OCI-LY3 (cell line): ENCODE measurements around the gene TTC14.

Source experiments
- H2AFZ ChIP-seq: fragments of 200-600, 300-600 bp; shearing (Covaris generic); 2 replicates; pipeline ENCODE4 v1.6.0; 2014; ENCODE audit warnings: antibody characterized with exemption, low read depth, low read length
- H3K27ac ChIP-seq: fragments of 200-600, 300-600 bp; sonication (generic); 2 replicates; pipeline ENCODE4 v1.5.1; 2014; ENCODE audit warnings: mild to moderate bottlenecking, low read length, moderate library complexity, mixed read lengths
- H3K27me3 ChIP-seq: fragments of 200-600, 300-600 bp; sonication (generic); 2 replicates; pipeline ENCODE4 v1.6.1; 2014; ENCODE audit warnings: low read depth, low read length, mixed read lengths
- H3K36me3 ChIP-seq: fragments of 200-600, 300-600 bp; sonication (generic); replicated peaks from 2 replicates; pipeline ENCODE3; 2014; ENCODE audit warnings: low read depth, low read length, mixed read lengths
- H3K4me1 ChIP-seq: fragments of 300-600, 200-600 bp; sonication (generic); 2 replicates; pipeline ENCODE4 v1.6.1; 2014; ENCODE audit warnings: low read length, mixed read lengths
- H3K4me2 ChIP-seq: fragments of 200-600, 300-600 bp; sonication (generic); 2 replicates; pipeline ENCODE4 v1.6.1; 2014; ENCODE audit warnings: low read length, mixed read lengths
- H3K4me3 ChIP-seq: fragments of 300-600, 200-600 bp; sonication (generic); 2 replicates; pipeline ENCODE4 v1.5.1; 2014; ENCODE audit warnings: antibody characterized with exemption, mild to moderate bottlenecking, low read length, moderate library complexity
- H3K79me2 ChIP-seq: fragments of 300-600, 200-600 bp; shearing (Covaris generic); 2 replicates; pipeline ENCODE4 v1.6.1; 2014; ENCODE audit warnings: mild to moderate bottlenecking, low read length, mixed read lengths
- H3K9ac ChIP-seq: fragments of 300-600, 200-600 bp; shearing (Covaris generic); 2 replicates; pipeline ENCODE4 v1.6.0; 2014; ENCODE audit warnings: mild to moderate bottlenecking, low read length, moderate library complexity
- H3K9me3 ChIP-seq: fragments of 200-600, 300-600 bp; shearing (Covaris generic); 2 replicates; pipeline ENCODE4 v1.6.1; 2014; ENCODE audit warnings: low read length, mixed read lengths; ENCODE audit not compliant: insufficient read depth
- H4K20me1 ChIP-seq: fragments of 200-600, 300-600 bp; sonication (generic); 2 replicates; pipeline ENCODE4 v1.6.1; 2016; ENCODE audit warnings: low read length, mixed read lengths; ENCODE audit not compliant: insufficient read depth
- EZH2phosphoT487 ChIP-seq: fragments of 200-600 bp; shearing (Covaris generic); IDR thresholded peaks from 2 replicates; pipeline ENCODE4 v1.6.1; 2018; ENCODE audit warnings: antibody characterized with exemption, mixed run types, low read depth
- TF ChIP-seq, protein P1 (sequence below): fragments of 200-600, 300-600 bp; sonication (generic); IDR thresholded peaks from 2 replicates; pipeline ENCODE4 v1.5.1; 2014; ENCODE audit warnings: antibody characterized with exemption, low read length, low read depth

Gene TTC14

DNA sequence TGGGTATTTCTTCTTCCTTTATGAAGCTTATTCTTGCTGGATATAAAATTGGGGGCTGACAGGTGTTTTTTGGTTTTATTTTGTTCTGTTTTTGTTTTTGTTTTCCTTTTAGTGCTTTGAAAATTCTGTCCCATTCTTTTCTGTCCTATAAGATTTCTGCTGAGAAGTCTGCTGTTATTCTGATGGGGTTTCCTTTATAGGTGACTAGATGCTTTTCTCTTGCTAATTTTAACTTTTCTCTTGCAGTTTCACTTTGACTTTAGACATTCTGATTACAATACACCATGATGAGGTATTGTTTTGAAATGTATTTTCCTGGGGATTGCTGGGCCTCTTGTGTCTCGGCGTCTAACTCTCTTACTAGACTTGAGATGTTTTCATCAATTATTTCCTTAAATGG is 22.8 kb downstream of the TTC14 start:
- peaks cover 50% of the 10 kb centered on the region for H3K4me1 ChIP-seq

DNA sequence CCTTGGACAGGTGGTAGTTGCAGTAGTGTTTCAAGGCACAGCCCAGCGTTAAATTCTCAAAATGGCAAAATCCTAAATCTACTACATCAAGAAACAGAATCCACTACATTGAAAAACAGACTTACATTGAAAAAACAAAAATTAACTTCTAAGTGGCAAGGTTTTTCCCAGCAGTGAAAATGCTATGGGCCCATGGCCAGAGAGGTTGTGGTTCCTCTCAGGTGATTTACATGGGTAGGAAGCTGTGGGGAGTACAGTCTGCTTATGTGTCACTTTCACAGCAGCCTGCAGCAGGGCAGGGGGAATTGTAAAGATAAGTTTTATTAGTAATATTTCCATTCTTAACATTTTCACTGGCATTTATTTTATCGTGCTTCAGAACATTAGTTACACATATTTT is 24.9 kb downstream of the TTC14 start:
- Histone ChIP-seq H3K79me2 (peaks cover 8% of the 10 kb centered on the region), H3K27ac (peak overlapping the region; percentile 98)

More for the DNA sequence above, 22.8 kb downstream of the TTC14 start:
- Histone ChIP-seq H3K27me3 (no peaks in the 10 kb centered on the region), H3K27ac (peak overlapping the region; percentile 35), H3K4me3 (no peak overlapping the region), H3K9ac (no peak overlapping the region), H4K20me1 (no peaks in the 10 kb centered on the region), H2AFZ (no peak overlapping the region), H3K9me3 (peaks cover 5% of the 10 kb centered on the region; the same call in 1 of the 2 replicates), H3K36me3 (peaks cover 60% of the 10 kb centered on the region), H3K4me2 (no peak overlapping the region), H3K79me2 (peaks cover 8% of the 10 kb centered on the region)
- TF ChIP-seq EZH2phosphoT487, result no peak
- TF ChIP-seq, protein P1, sequence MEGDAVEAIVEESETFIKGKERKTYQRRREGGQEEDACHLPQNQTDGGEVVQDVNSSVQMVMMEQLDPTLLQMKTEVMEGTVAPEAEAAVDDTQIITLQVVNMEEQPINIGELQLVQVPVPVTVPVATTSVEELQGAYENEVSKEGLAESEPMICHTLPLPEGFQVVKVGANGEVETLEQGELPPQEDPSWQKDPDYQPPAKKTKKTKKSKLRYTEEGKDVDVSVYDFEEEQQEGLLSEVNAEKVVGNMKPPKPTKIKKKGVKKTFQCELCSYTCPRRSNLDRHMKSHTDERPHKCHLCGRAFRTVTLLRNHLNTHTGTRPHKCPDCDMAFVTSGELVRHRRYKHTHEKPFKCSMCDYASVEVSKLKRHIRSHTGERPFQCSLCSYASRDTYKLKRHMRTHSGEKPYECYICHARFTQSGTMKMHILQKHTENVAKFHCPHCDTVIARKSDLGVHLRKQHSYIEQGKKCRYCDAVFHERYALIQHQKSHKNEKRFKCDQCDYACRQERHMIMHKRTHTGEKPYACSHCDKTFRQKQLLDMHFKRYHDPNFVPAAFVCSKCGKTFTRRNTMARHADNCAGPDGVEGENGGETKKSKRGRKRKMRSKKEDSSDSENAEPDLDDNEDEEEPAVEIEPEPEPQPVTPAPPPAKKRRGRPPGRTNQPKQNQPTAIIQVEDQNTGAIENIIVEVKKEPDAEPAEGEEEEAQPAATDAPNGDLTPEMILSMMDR, result no peak

DNA sequence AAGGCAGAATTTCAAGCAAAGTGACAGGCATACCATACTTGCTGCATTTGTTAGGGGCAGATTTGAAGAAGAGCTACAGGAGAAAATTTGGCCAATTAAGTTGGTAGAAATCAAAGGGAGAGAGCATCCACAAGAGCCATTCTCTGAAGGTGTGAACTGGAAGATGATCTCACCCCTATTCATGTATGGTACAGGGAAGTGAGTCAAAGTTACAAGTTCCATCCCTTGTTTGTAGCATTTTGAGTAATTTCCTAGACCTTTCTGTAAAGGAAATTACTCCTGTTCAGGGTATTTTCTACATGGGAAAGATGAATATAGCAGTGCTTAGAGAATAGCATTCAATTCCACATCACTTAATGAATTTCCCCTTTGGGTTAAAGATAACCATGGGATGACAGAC is 28.4 kb downstream of the TTC14 start:
- Histone ChIP-seq H3K9me3 (no peaks in the 10 kb centered on the region), H3K4me3 (no peak overlapping the region), H4K20me1 (no peaks in the 10 kb centered on the region), H3K27me3 (no peaks in the 10 kb centered on the region), H3K27ac (no peak overlapping the region), H2AFZ (no peak overlapping the region), H3K36me3 (peaks cover 13% of the 10 kb centered on the region), H3K4me1 (peaks cover 46% of the 10 kb centered on the region), H3K4me2 (no peak overlapping the region), H3K79me2 (peaks cover 7% of the 10 kb centered on the region), H3K9ac (no peak overlapping the region)
- TF ChIP-seq EZH2phosphoT487, result no peak
- TF ChIP-seq, protein P1, result no peak

More for the DNA sequence above, 24.9 kb downstream of the TTC14 start:
- Histone ChIP-seq H3K9me3 (peaks cover 5% of the 10 kb centered on the region; the same call in 1 of the 2 replicates), H3K9ac (peak overlapping the region; percentile 66), H3K36me3 (peaks cover 46% of the 10 kb centered on the region), H4K20me1 (no peaks in the 10 kb centered on the region), H3K4me1 (peaks cover 64% of the 10 kb centered on the region), H3K4me2 (peak overlapping the region; percentile 98), H3K27me3 (no peaks in the 10 kb centered on the region), H3K4me3 (peak overlapping the region; percentile 65), H2AFZ (no peak overlapping the region)
- TF ChIP-seq, protein P1, result no peak
- TF ChIP-seq EZH2phosphoT487, result no peak

DNA sequence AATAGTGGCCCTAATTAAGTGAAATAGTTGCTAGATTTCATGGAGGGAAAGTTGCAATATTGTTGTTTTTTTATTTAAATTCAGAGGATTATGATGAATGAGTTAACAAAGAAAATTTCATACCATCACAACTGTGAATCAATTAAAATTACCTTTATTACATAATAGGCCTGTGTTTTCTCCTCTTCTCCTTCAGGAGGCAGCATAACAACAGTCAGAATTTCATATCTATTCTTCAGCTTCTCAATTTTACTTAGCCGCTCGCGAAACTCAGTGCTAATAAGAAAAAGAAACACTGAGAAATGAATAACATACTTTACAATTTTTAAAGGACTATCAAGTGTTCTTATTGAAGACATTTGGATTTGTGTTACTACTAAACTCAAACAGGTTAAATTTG is 29.4 kb downstream of the TTC14 start:
- peaks cover 36% of the 10 kb centered on the region for H3K4me1 ChIP-seq
- no peak overlapping the region for H3K27ac ChIP-seq
- H3K9ac ChIP-seq, result no peak overlapping the region
- no peak overlapping the region for H3K4me3 ChIP-seq
- TF ChIP-seq, protein P1, result peak; percentile 68
- TF ChIP-seq EZH2phosphoT487, result no peak
- H3K79me2 ChIP-seq, result no peaks in the 10 kb centered on the region; the same call in 1 of the 2 replicates
- no peaks in the 10 kb centered on the region for H4K20me1 ChIP-seq
- peaks cover 4% of the 10 kb centered on the region for H3K36me3 ChIP-seq
- H3K9me3 ChIP-seq, result no peaks in the 10 kb centered on the region
- H2AFZ ChIP-seq, result no peak overlapping the region
- no peaks in the 10 kb centered on the region for H3K27me3 ChIP-seq
- peak overlapping the region; percentile 16; the same call in 1 of the 2 replicates for H3K4me2 ChIP-seq
